Prostate gland (tissue), 2 donors: ENCODE data around the gene FMN1.
A peak's percentile ranks its signal among the peaks of the same experiment; 100 is the strongest.

Source experiments
- POLR2A ChIP-seq: fragments of 450-650 bp; IDR thresholded peaks from one replicate; pipeline ENCODE4 v1.6.1; 2016; ENCODE audit warnings: antibody characterized with exemption, mild to moderate bottlenecking
- POLR2AphosphoS5 ChIP-seq: sonication (generic); formaldehyde crosslinking; IDR thresholded peaks from one replicate; pipeline ENCODE4 v1.6.1; 2017; ENCODE audit warnings: antibody characterized with exemption
- TF ChIP-seq, protein P1 (sequence below), 4 experiments: fragments of 200-600 bp in 2 of 4; fragments of 450-650 bp in 2 of 4; sonication (generic) in 2 of 4; IDR thresholded peaks; 1 replicate in 3 of 4; 2 replicates in 1 of 4; pipeline ENCODE4 v1.5.1; 2016 to 2019; ENCODE audit warnings: antibody characterized with exemption in 4 of 4, mild to moderate bottlenecking in 2 of 4, moderate library complexity in 2 of 4

DNA sequence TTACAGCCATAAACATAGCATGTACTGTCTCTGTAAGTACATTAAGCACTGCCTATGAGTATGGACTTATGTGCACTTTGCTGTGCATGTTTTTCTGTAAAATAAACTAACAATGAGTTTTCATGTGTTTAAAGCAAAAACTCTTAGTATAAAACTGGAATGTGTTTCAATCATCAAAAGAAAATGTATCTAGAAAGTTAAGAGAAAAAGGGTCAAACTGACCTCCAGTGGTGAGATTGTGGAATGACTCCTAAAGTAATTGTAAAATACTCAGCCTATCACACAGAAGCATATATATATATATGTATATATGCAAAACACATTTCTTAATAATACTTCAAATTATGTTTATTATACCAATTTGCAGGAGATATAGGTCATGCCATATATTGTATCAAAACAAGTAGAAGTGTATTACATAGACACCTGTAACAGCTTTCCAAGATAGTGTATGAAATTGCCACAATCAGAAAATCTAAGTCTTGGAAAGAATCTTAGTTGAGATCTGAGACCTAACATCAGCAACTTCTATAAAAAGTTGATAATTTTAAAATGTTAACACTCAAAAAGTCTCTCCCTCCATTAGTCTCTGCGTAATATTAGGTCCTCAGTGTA, 199.6 kb downstream of the FMN1 start:
- TF ChIP-seq, protein P1, sequence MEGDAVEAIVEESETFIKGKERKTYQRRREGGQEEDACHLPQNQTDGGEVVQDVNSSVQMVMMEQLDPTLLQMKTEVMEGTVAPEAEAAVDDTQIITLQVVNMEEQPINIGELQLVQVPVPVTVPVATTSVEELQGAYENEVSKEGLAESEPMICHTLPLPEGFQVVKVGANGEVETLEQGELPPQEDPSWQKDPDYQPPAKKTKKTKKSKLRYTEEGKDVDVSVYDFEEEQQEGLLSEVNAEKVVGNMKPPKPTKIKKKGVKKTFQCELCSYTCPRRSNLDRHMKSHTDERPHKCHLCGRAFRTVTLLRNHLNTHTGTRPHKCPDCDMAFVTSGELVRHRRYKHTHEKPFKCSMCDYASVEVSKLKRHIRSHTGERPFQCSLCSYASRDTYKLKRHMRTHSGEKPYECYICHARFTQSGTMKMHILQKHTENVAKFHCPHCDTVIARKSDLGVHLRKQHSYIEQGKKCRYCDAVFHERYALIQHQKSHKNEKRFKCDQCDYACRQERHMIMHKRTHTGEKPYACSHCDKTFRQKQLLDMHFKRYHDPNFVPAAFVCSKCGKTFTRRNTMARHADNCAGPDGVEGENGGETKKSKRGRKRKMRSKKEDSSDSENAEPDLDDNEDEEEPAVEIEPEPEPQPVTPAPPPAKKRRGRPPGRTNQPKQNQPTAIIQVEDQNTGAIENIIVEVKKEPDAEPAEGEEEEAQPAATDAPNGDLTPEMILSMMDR (IDR thresholded peaks at IDR 0.05), result peak in 3 of 4 experiments; percentile 51 to 61 (median 59)
- no peak for TF ChIP-seq POLR2AphosphoS5
- no peak for TF ChIP-seq POLR2A
